Muscle of leg (tissue), 11 donors: ENCODE results near the gene TNFRSF1A. TPM values are rescaled to one million over a fixed set of nuclear protein-coding genes. Genes with fewer than 3 reads are reported as not detected.

Source experiments
- DNase-seq: peaks from one replicate; pipeline ENCODE4 v3.0.0; 2013
- H3K27ac ChIP-seq: one replicate; pipeline ENCODE4 v1.5.1; 2013; ENCODE audit warnings: mild to moderate bottlenecking, low read length, control low read depth
- H3K27me3 ChIP-seq: one replicate; pipeline ENCODE4 v1.6.1; 2013; ENCODE audit warnings: low read length; ENCODE audit not compliant: control insufficient read depth, insufficient read depth
- H3K36me3 ChIP-seq: one replicate; pipeline ENCODE4 v1.6.1; 2013; ENCODE audit warnings: low read length; ENCODE audit not compliant: control insufficient read depth, insufficient read depth
- H3K4me1 ChIP-seq: one replicate; pipeline ENCODE4 v1.6.1; 2013; ENCODE audit warnings: low read length; ENCODE audit not compliant: control insufficient read depth, insufficient read depth
- H3K4me3 ChIP-seq: one replicate; pipeline ENCODE4 v1.5.1; 2013; ENCODE audit warnings: low read length, control low read depth
- H3K9me3 ChIP-seq: replicated peaks from 2 replicates; pipeline ENCODE4 v1.6.1; 2013; ENCODE audit warnings: low read depth, low read length; ENCODE audit not compliant: control insufficient read depth
- WGBS: methylation state at CpG from one replicate; pipeline ENCODE4 v1.1.5; 2013; ENCODE audit warnings: missing lambda C conversion rate; ENCODE audit not compliant: insufficient coverage; 5-methylcytosine and 5-hydroxymethylcytosine counted together
- polyA plus RNA-seq, 8 donors: library from polyadenylated mRNA; unstranded; fragments of 120-200 nt; gene quantifications; one replicate each; pipeline versions ENCODE4 v1.2.1 to v1.2.3, GENCODE V29; 2013; ENCODE audit warnings: inconsistent platforms in 1 of 8, low replicate concordance in 1 of 8; ENCODE audit not compliant: insufficient read length in 8 of 8, insufficient read depth in 1 of 8
- total RNA-seq: library from RNA; stranded (reverse); fragments of 120-200 nt; gene quantifications from one replicate; pipeline ENCODE4 v1.2.4, GENCODE V29; 2013

Gene TNFRSF1A
- total and polyA plus RNA-seq, 9 donors = 38.5 to 92.0 (median 64.1) TPM

DNA sequence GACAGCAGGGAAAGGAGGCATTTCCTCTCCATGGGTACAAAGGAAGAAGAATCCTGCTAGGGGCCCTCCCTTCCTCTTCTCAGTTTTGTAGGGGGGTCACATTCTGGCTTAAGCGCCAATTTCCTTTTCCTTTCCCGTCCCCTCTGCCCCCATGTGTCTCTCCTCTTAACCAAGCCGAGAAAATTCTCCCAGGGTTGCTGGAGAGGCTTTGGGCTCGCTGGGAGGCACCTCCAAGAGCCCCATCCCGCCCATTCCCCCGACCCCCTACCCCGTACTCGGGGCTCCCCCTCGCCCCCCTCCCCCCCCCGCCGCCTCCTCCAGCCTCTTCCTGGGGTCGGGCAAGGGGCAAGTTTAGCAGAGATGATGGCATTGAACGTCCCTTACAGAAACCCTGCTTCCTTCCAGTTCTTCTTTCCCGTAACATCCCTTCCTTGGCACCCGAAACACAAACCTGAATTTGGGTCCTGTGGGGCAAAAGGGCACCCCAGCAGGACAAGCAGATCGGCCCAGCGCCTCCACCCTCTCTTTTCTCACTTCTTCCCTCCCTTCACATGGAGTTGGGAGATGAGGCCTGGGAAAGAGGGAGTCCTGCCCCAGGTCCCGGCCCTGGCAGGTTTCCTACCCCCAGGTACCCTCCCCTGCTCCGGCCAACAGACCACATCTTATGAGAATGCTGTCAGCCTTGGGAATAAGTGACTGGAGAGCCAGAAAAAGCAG, 17.7 kb downstream of the TNFRSF1A start:
- no peak overlapping the region for H3K4me3 ChIP-seq

DNA sequence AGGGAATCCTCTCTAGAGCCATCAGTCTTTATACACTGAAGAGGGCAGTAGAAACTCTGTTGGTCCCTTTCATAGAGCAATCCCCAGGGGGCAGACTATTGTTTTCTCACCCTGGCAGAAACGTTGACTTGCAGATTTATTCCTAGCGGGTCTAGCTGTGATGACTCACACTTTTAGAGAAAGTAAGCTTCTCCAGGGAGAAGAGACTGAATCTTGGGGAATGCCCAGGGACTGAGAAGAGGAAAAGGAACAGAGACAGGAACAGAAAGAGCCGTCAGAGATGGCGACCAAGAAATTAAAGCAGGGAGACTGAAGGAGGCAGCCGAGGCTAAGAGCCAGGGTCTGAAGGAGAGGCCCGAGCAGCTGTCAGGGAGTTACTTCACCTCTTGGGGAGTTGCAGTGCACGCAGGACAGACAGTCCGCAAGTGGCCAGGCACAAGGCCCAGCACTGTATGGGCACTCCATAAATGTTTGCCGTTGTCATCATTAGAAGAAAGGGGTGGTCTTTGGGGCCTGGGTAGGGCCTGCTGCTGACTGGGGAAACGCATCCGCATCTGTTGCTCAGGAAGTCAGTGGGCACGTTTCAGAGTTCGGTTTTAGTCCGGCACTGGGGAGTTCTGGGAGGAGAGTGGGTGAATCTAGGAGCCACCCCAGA, 18.4 kb downstream of the TNFRSF1A start:
- Histone ChIP-seq H3K4me1 (peaks cover 52% of the 10 kb centered on the region), H3K27me3 (peaks cover 6% of the 10 kb centered on the region), H3K9me3 (no peaks in the 10 kb centered on the region), H3K4me3 (no peak overlapping the region), H3K36me3 (peaks cover 7% of the 10 kb centered on the region), H3K27ac (peak overlapping the region; percentile 88)
- 3% methylated on average over 14 of the region's 14 CpGs for WGBS
- peak; percentile 85 for DNase-seq

More for the DNA sequence above, 17.7 kb downstream of the TNFRSF1A start:
- WGBS = no CpG with 5 or more reads among the region's 19 CpGs
- Histone ChIP-seq H3K27ac (peak overlapping the region; percentile 88), H3K9me3 (no peaks in the 10 kb centered on the region), H3K36me3 (peaks cover 14% of the 10 kb centered on the region), H3K27me3 (peaks cover 6% of the 10 kb centered on the region), H3K4me1 (peaks cover 53% of the 10 kb centered on the region)
- DNase-seq = no peak

DNA sequence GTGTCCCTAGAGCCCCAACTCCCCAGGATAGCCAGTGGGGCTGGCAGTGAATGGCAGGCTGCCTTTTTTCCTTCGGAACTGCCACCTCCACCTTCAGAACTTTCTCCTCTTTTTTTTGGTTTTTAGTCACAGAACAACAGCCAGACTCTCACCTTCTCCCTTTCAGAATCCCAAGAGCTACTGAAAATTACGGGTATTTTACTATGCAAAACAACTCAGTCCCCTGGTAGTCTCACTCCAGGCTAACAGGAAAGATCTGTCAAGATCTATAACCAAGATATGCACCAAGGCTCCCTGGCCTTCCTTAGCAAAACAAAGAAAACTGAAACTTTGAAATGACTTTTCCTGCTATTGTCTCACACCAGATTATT, 18.9 kb downstream of the TNFRSF1A start:
- Histone ChIP-seq H3K4me1 (peaks cover 47% of the 10 kb centered on the region), H3K36me3 (peaks cover 4% of the 10 kb centered on the region), H3K27ac (peak overlapping the region; percentile 88), H3K27me3 (peaks cover 9% of the 10 kb centered on the region), H3K9me3 (no peaks in the 10 kb centered on the region), H3K4me3 (no peak overlapping the region)
- no peak for DNase-seq
- WGBS = 45% methylated on average over 2 of the region's 2 CpGs

DNA sequence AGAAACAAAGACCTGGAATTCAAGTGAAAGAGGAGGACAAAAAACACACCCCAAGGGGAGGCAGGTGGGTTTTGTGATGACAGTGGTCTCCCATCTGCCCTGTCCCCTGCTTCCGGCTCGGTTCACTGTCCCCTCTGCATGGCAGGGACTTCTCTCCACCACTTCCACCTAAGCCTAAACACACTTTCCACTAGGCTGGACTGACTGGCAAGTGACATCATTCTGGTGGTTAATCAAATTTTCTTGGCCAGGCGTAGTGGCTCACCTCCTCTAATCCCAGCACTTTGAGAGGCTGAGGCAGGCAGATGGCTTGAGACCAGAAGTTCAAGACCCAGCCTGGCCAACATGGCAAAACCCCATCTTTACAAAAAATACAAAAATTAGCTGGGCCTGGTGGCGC, 19.5 kb downstream of the TNFRSF1A start:
- WGBS = 70% methylated on average over 2 of the region's 4 CpGs
- Histone ChIP-seq H3K4me1 (peaks cover 41% of the 10 kb centered on the region), H3K27ac (peak overlapping the region; percentile 13), H3K9me3 (no peaks in the 10 kb centered on the region), H3K27me3 (peaks cover 9% of the 10 kb centered on the region), H3K36me3 (no peaks in the 10 kb centered on the region), H3K4me3 (no peak overlapping the region)
- DNase-seq = no peak

DNA sequence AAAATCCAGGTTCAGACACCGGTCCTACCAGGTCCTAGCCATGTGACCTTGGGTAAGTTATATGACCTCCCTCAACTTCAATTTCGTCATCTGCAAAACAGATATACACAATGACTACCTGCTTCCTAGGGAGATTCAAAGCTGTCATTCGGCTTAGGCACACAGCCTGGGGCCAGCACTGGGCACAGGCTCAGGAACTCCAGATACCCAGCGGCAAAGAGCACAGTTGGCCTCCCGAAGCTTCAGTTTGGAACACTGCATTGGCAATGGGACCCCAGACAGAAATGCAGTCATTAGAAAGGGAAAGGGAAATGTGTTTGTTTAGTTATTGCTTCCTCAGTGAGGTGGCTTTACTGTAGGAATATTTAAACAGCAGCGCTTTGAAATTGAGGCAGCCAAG, 20.0 kb downstream of the TNFRSF1A start:
- peaks cover 9% of the 10 kb centered on the region for H3K27me3 ChIP-seq
- H3K36me3 ChIP-seq = no peaks in the 10 kb centered on the region
- no peak overlapping the region for H3K4me3 ChIP-seq
- no peak overlapping the region for H3K27ac ChIP-seq
- WGBS = 61% methylated on average over 4 of the region's 6 CpGs
- peaks cover 37% of the 10 kb centered on the region for H3K4me1 ChIP-seq
- no peaks in the 10 kb centered on the region for H3K9me3 ChIP-seq
- no peak for DNase-seq

DNA sequence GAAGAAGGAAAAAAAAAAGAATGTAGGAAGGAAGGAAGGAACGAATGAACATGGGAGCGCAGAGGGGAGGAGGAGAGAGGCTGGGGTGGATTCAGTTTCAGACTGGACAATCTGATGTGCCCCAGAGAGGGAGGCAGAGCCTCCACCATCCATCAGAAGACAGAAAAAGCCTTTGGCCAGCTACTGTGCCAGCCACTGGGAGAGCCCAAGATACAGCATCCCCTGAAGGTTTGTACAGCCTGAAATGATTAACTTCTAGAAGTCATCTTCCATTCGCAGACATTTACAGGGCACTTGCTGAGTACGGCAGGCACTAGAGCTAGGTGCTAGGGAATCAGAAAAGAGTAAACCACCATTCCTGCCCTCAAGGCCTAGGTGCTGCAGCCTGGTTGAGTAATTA, 22.4 kb downstream of the TNFRSF1A start:
- no peak for DNase-seq
- Histone ChIP-seq H3K9me3 (no peaks in the 10 kb centered on the region), H3K4me1 (peaks cover 26% of the 10 kb centered on the region), H3K27me3 (peaks cover 9% of the 10 kb centered on the region), H3K4me3 (no peak overlapping the region), H3K27ac (no peak overlapping the region), H3K36me3 (no peaks in the 10 kb centered on the region)
- WGBS = no CpG with 5 or more reads among the region's 4 CpGs

DNA sequence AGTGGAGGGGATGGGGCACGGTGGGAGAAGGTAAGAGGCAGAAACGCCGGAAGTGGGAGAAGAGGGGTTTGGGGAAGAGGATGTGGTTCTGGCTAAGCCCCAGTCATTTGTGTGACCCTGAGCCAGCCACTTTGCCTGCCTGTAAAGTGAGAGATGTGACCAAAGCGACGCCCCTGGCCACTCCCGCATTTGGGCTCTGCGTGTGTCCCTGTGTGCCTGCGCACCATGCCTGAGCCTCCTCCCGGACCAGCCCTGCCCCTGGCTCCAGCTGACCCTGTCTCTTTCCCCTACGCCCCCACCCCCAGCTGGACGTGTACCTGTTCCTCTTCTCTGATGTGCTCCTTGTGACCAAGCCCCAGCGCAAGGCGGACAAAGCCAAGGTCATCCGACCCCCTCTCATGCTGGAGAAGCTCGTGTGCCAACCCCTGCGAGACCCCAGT, 23.4 kb downstream of the TNFRSF1A start:
- peaks cover 17% of the 10 kb centered on the region for H3K4me1 ChIP-seq
- WGBS = 73% methylated on average over 14 of the region's 16 CpGs
- no peak overlapping the region for H3K4me3 ChIP-seq
- H3K27me3 ChIP-seq = peaks cover 9% of the 10 kb centered on the region
- no peaks in the 10 kb centered on the region for H3K36me3 ChIP-seq
- H3K27ac ChIP-seq = no peak overlapping the region
- DNase-seq = no peak
- H3K9me3 ChIP-seq = no peaks in the 10 kb centered on the region

DNA sequence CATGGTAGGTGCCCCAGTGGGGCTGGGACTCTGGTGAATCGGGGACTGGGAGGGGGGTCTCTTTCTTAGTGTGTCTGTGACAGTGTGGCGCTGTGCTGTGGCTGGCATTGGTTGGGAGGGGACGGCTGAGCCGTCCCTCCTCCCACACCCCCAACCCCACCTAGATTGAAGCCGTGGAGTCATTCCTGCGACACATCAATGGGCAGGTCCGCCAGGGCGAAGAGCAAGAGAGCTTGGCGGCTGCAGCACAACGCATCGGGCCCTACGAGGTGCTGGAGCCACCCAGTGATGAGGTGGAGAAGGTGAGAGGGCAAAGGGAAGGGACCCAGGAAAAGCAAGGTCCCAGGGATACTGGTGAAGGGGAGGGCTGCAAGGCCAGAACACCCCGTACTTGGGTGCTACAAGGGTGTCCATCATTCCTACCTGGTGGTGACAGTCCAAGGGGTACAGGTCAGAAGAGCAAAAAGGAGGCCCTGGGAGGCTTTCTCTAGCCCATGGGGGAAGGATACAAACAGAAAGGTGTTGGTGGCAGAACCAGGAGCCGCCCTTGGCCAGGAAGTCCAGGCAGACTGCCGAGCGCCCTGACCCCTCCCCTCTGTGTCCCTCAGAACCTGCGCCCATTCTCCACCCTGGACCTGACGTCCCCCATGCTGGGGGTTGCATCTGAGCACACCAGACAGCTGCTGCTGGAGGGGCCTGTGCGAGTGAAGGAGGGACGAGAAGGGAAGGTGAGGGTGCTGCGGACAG, 24.0 kb downstream of the TNFRSF1A start:
- no peak overlapping the region for H3K27ac ChIP-seq
- peaks cover 11% of the 10 kb centered on the region for H3K4me1 ChIP-seq
- peak; percentile 5 for DNase-seq
- WGBS = 81% methylated on average over 16 of the region's 21 CpGs
- H3K27me3 ChIP-seq = peaks cover 9% of the 10 kb centered on the region
- no peaks in the 10 kb centered on the region for H3K36me3 ChIP-seq
- no peaks in the 10 kb centered on the region for H3K9me3 ChIP-seq
- H3K4me3 ChIP-seq = no peak overlapping the region

DNA sequence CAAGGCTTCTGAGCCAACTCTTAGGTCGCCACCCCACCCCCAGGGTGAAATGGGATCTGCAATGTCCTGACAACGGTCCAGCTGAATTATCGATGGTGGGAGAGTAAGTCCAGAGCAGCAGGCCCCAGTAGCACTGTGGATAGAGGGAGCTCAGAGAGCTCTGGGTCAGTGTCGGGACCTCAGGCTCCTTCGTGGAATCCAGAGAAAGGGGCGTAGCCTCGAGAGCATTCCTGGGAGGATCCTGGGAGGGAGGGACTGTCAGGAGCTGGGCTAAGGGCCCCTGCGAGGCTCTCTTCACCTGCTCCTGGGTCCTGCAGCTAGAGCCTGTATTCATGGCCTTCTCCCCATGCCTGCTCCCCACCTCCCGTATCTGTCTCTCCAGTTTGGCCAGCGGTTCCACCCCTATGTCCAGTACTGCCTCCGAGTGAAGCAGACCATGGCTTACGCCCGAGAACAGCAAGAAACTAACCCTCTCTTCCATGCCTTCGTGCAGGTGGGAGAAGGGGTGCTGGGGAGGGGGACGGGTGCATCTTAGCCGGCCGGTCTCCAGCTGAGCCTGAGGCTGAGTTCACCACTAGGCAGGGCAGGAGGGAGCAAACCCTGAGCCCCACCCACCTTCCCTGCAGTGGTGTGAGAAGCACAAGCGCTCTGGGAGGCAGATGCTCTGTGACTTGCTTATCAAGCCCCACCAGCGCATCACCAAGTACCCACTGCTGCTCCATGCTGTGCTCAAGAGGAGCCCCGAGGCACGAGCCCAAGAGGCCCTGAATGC, 24.8 kb downstream of the TNFRSF1A start:
- H3K36me3 ChIP-seq = no peaks in the 10 kb centered on the region
- DNase-seq = peak; percentile 7
- no peaks in the 10 kb centered on the region for H3K9me3 ChIP-seq
- peaks cover 9% of the 10 kb centered on the region for H3K27me3 ChIP-seq
- H3K4me1 ChIP-seq = peaks cover 10% of the 10 kb centered on the region
- no peak overlapping the region for H3K27ac ChIP-seq
- 47% methylated on average over 9 of the region's 21 CpGs for WGBS
- H3K4me3 ChIP-seq = no peak overlapping the region
